GM15510 (cell line): ENCODE data around the gene ERC1.

Source experiments
- POLR2A ChIP-seq: IDR thresholded peaks from 3 replicates; pipeline ENCODE4 v1.6.1; 2011; ENCODE audit warnings: borderline replicate concordance; ENCODE audit not compliant: insufficient read length; ENCODE audit errors: extremely low read depth

ERC1 gene

DNA sequence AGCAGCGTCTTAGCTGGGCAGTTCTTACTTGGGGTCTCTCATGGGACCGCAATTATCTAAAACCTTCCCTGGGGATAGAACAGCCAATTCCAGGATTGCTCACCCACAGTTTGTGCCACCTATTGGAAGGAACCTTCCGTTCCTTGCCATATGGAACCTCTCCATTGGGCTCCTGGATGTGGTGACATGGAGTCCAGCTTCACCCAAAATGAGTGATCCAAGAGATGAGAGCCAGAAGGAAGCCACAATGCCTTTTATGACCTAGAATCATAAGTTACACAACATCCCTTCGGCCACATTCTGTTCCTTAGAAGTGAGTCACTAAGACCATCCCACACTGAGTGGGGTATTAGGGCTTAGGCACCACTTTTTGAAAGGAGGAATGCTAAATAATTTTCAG is 439.0 kb downstream of the ERC1 start:
- TF ChIP-seq POLR2A = no peak

DNA sequence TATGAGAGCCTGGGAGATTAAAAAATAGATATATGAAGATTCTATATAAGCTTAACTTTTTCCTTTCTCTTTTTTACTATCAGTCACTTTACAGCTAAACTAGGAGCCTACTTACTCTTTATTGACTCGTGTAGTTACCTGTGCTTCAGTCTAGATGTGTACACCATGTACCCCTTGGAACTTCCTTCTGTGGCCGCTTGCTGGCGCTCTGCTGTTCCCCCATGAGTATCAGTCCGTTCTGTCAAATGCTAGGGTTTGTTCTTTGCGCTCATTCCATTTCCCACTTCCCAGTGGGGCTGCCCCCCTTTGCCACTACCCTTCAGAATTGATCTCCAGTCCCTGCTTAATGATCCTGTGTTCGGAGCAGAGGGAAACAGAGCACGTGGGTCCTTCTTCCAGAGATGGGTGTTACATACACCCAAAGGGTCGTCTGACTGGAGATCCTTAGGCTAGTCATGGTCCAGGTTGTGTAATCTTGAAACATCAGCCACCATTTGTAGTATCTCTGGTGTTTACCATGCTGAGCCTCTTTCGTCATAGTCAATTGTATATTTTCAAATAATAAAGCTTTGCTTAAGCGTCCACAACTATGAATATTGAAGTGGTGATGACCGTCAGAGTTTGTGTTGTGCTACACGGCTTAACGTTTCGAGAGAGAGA is 443.4 kb downstream of the ERC1 start:
- TF ChIP-seq POLR2A = no peak

DNA sequence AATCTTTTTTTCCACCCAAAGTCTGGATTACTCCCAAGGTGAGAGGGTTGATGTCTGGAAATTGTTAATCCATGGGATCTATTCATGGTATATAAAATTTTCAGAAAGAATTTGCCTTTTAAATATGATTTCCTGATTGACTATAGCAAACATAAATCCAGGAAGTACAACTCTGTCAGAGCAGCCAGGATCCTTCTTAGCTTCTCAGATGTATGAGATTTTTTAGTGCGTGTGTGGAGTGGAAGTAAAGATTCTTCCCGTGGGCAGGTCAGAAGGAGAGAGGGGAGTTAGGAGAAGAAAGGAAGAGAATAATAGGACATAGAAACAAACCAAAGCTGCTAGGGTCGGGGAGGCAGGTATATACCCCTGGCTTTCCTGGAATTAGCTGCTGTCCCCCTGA is 444.0 kb downstream of the ERC1 start:
- TF ChIP-seq POLR2A = no peak

DNA sequence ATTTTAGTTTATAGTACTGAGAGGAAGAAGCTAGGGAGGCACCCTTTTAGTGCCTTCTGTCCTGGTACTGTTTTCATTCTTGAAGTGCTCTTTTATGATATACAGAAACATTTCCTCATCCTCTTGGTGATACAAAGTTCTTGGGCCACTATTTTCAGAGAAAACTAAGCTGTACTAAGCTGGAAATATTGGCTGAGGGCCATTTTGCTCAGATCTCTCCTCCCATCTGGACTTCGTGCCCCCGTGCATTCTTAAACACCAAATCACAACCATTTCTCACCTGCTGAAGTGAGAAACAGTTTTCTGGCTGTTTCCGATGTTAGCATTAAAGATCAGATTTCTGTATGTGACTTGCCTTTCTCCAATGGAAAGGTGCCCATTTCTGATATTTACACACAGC is 444.4 kb downstream of the ERC1 start:
- no peak for TF ChIP-seq POLR2A

DNA sequence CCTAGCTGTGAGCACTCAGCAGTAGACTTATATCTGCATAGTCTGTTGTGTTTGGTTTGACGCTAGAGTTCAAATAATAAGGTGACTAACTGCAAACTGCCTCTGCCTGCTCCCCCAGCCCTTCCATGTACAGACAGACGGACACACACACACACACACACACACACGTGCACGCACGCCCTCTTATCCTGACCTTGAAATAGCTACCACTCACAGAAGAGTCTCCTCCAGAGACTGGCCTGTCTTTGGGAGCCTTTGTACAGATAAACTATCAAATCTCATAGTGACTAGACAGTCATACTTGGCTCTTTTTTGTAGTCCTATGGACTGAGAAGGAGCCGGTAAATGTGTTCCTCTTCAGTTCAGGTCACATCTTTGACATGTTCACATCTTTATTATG is 445.0 kb downstream of the ERC1 start:
- TF ChIP-seq POLR2A = no peak

DNA sequence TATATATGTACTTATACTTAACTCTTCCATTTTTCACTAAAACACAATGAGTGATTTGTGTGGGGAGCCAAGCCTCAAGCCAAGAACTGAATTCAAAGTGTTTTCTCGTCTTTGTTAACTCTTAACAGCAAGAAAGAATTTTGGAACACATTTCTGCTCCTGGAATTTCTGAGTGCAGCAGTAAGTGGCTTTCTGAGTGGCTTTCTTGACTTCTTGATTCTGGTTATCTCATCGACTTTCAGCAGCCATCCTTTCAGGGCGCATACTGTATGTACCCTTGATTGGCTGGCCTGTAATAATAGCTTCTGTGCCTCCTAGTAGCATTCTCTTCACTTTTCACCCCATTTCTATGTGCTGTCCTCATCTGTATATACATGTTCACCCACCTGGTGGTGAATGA is 446.0 kb downstream of the ERC1 start:
- no peak for TF ChIP-seq POLR2A

DNA sequence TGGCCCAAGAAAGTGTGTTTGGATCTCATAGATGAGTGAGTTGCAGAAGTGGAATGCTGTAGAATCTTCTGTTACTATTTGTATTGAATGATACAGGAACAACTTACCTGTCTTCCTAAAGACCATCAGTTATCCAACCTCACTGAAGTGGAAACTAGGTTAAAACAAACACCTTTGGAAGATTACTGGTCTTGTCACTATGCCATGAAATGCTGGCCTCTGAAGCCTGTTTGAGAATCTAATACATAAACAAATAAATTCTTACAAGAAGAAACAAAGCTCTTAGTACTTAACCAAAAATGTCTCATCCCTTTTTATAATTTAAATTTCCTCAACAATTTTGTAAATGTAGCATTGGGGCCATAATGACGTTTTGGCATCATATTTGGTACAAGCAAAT is 448.2 kb downstream of the ERC1 start:
- TF ChIP-seq POLR2A = no peak

DNA sequence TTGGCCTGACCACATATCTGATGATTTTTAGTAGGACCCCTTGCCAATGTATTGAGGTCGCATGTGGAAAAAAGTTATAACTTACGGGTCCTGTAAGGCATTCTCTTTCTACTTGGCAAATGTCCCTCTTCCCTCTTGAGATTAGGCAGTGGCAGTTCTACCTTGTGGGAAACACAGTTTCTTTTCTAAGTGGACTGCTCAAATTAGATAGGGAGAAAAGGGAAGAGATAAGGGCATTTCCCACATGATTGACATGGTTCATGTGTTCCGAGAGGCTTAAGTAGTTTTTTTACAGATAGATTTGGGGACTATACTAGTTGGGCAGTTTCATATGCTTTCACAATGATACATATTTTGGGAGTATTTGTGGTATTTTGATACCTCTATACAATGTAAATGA is 448.7 kb downstream of the ERC1 start:
- TF ChIP-seq POLR2A = no peak

DNA sequence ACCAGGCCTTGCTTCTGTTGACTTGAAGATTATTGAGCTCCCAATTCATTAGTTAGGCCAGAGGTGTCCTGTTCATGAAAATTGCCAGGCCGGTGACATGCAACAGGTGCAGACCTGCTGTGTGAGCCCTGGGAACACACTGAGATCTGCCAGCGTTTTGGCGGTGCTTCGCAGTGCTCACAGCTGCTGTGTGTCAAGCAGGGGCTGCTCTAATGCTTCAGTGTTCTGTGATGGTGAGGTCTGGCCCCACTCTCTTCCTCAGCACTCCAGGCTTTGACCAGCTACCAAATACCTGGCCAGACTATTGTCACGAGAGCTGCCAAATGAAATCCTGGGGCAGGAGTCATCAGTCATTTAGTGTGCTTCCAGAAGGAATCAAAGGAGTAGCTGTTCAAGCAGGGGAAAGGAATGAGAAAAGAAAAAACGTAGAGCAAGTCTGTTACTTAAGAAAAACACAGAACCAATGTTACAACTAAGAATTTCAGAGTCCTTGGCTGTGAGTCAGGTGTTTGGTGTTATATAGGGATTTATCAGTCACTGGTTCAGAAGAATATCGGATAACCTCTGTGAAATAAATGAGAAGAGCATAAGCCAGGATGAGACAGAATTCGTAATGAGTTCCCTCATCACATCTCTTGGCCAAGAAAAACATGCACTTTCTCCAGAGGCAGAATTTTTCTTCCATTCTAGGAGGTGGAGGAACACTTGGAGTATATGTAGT is 452.6 kb downstream of the ERC1 start:
- TF ChIP-seq POLR2A = no peak

DNA sequence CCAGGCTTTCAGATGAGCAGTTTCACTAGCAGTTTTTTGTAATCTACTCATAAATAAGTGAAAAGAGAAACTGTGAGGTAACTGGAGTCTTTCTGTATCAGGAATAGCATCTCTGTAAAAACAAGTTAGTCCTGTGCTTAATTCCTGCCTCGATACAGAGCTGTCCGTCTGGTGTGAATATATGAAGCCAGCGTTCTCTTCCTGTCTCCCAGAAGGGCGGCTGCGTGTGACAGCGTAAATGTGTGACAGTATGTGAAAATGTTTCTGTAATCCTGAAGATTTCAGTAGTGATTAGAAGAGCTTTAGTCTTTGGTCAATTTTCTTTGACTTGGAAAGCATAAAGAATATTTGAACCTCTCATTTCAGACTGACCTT is 453.1 kb downstream of the ERC1 start:
- TF ChIP-seq POLR2A = no peak

DNA sequence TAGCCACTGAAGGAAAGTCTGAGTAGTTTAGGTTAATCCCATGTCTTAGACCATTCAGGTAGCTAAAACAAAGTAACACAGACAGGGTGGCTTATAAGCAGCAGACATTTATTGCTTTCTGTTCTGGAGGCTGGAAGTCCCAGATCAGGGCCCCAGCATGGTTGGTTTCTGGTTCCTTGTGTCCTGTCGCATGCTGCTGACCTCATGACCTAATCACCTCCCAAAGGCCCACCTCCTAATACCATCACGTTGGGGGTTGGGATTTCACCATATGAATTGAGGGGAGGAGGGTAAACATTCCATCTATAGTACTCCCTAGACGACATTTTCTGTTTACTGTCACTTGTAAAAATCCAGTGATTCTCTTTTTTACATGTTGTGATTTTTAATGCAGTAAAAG is 454.8 kb downstream of the ERC1 start:
- no peak for TF ChIP-seq POLR2A

DNA sequence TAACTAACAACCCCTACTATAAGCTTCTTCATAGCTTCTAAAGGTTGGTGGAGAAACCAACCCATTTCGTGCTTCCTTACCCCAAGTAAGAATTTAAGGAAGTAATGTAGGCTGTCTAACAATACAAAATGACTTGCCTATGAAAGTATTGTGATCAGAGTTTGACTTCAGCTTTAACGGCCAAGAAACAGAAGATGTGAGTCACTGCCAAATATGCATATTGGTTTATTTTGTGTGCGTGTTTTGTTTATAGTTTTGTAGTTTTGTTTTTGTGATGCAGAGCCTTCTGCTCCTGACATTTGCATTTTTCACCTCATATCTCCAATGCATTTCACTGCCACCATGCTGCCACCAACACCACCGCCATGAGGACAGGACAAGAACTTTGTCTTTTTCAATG is 457.3 kb downstream of the ERC1 start:
- no peak for TF ChIP-seq POLR2A

DNA sequence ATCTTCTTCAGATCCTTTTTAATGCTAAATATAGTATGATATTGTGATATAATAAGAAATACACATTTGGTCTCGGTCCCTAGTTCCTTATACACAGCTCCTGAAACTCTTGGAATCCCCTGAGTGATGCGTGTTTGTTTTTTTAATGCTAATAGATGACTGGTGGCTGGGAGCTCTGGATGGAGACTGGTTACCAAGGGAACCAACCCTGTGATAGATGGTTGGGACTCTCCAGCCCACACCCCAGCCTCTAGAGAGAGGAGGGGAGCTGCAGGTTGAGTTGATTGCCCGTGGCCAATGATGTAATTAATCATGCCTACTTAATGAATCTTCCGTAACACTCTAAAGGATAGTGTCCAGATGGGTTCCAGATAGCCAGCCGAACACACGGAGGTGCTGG is 462.8 kb downstream of the ERC1 start:
- no peak for TF ChIP-seq POLR2A

DNA sequence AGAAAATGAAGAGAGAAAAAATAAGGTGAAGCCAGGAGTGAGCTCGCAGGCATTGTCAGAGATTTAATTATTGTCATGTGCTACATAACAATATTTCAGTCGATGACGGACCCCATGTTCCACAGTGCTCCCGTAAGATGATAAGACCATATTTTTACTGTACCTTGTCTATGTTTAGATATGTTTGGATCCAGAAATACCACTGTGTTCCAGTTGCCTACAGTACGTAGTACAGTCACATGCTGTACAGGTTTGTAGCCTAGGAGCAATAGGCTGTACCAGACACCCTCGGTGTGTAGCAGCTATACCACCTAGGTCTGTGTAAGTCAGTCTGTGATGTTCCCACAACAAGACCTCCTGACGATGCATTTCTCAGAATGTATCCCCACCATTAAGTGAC is 465.9 kb downstream of the ERC1 start:
- TF ChIP-seq POLR2A = no peak

DNA sequence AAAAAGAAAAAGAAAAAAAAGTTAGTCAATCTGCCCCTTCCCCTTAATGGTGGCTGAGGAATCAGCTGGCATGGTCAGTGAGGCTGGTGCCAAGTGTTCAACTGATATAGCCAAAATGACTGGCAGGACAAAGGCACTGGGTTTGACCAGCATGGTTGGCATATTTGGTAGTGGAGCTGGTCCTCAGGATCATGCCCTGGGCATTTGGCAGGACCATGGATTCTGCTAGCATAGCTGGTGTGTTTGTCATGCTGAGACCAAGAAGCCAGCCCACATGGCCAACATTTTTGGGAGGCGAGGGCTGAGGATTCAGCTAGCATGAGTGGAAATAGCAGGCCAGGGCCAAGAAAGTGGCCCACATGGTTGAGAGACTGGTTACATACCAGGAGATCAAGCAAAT is 466.9 kb downstream of the ERC1 start:
- no peak for TF ChIP-seq POLR2A

DNA sequence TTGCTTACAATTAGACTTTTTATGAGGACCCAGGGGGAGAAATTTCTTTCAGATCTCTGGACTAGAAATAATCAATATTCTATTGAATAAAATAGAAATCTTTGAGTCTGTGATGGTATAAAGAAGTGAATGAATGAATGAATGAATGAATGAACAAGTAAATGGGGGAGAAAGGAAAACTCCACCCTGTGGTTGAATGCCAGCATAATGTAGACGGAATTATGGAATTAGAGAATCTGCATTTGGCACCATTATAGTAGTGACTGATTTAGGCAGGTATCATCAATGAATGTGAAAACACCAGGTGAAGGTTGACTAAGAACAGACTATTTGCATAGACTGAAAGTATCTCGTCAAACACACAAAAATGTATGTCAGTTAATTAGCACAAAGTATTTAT is 468.3 kb downstream of the ERC1 start:
- no peak for TF ChIP-seq POLR2A
